Cardiac septum (tissue), 1 donor: ENCODE measurements around the gene PRKAG2. TPM values are rescaled to one million over a fixed set of nuclear protein-coding genes. Genes with fewer than 3 reads are reported as not detected.
"Not testable (repeated sequence)": the region's sequence is repeated elsewhere in the genome, so short reads cannot be mapped to it uniquely, and the experiment has no call there.

Experiments
- DNase-seq: peaks from one replicate; pipeline ENCODE4 v3.0.0-alpha.2; 2020; ENCODE audit warnings: low spot score
- intact Hi-C: fragments of 100-400 bp; cut with DNase I; formaldehyde crosslinking; loops from one replicate; pipeline ENCODE4 v1.14.0; 2022
- total RNA-seq: library from RNA; stranded (reverse); fragmentation: NEBNext Ultra II Directional; extraction: Animal tissue kit (Norgen Biotek cat#: 25700); gene quantifications from one replicate; pipeline ENCODE4 v1.2.1, GENCODE V29; 2021
- donor health status: DM: no; HTN: no; CAD: no.

PRKAG2 gene
- total RNA-seq, 1 donor from 2014 or later: 106 TPM

GRCh38 chr7:151588982-151589381 is 287.9 kb downstream of the PRKAG2 start:
- DNase-seq: no peak
- intact Hi-C loops: no loop called here

- intact Hi-C loops: no loop called here
- no peak for DNase-seq
Observed at GRCh38 chr7:151586531-151587260, 290.2 kb downstream of the PRKAG2 start.

GRCh38 chr7:151585744-151586393 is 291.0 kb downstream of the PRKAG2 start:
- no peak for DNase-seq
- intact Hi-C loops: no loop called here

GRCh38 chr7:151581741-151582140 is 295.2 kb downstream of the PRKAG2 start:
- intact Hi-C loops: no loop called here
- no peak for DNase-seq

- intact Hi-C loops: no loop called here
- DNase-seq: no peak
Observed at GRCh38 chr7:151579644-151580043, 297.3 kb downstream of the PRKAG2 start.

GRCh38 chr7:151575410-151575809 is 301.5 kb downstream of the PRKAG2 start:
- intact Hi-C loops: no loop called here
- DNase-seq: no peak

- intact Hi-C loops, DNase-seq: not testable (repeated sequence)
Observed at GRCh38 chr7:151573046-151573445, 303.9 kb downstream of the PRKAG2 start.

GRCh38 chr7:151572136-151572535 is 304.8 kb downstream of the PRKAG2 start:
- intact Hi-C loops: no loop called here
- no peak for DNase-seq

- no peak for DNase-seq
- intact Hi-C loops: loop anchor here (2.0 kb wide), 1 partner anchor 183 kb away; no protein-coding TSS in a partner anchor
Observed at GRCh38 chr7:151571471-151571870, 305.4 kb downstream of the PRKAG2 start.

- intact Hi-C loops: loop anchor here (2.0 kb wide), 1 partner anchor 184 kb away; no protein-coding TSS in a partner anchor
- DNase-seq: no peak
Observed at GRCh38 chr7:151570366-151570915, 306.5 kb downstream of the PRKAG2 start.

GRCh38 chr7:151568956-151569940 is 307.7 kb downstream of the PRKAG2 start:
- intact Hi-C loops: no loop called here
- no peak for DNase-seq

- intact Hi-C loops: no loop called here
Observed at GRCh38 chr7:151566897-151567320, 310.0 kb downstream of the PRKAG2 start.

GRCh38 chr7:151565541-151565940 is 311.4 kb downstream of the PRKAG2 start:
- DNase-seq: no peak
- intact Hi-C loops: no loop called here

More at GRCh38 chr7:151566897-151567320, 310.0 kb downstream of the PRKAG2 start:
- no peak for DNase-seq

- intact Hi-C loops: no loop called here
- no peak for DNase-seq
Observed at GRCh38 chr7:151560243-151560642, 316.7 kb downstream of the PRKAG2 start.

- DNase-seq: no peak
- intact Hi-C loops: no loop called here
Observed at GRCh38 chr7:151559557-151560183, 317.2 kb downstream of the PRKAG2 start.

- intact Hi-C loops: no loop called here
Observed at GRCh38 chr7:151558575-151558974, 318.3 kb downstream of the PRKAG2 start.

GRCh38 chr7:151556592-151556991 is 320.3 kb downstream of the PRKAG2 start:
- intact Hi-C loops: no loop called here
- no peak for DNase-seq

More at GRCh38 chr7:151558575-151558974, 318.3 kb downstream of the PRKAG2 start:
- DNase-seq: no peak

GRCh38 chr7:151553356-151553755 is 323.6 kb downstream of the PRKAG2 start:
- DNase-seq: no peak
- intact Hi-C loops: no loop called here
